ENCODE measurements around the gene CRYBB3. TPM values are rescaled to one million over a fixed set of nuclear protein-coding genes. Genes with fewer than 3 reads are reported as not detected.

CRYBB3 gene
- total RNA-seq, 1 experiment from 2014 or later, result 0.39 TPM

DNA sequence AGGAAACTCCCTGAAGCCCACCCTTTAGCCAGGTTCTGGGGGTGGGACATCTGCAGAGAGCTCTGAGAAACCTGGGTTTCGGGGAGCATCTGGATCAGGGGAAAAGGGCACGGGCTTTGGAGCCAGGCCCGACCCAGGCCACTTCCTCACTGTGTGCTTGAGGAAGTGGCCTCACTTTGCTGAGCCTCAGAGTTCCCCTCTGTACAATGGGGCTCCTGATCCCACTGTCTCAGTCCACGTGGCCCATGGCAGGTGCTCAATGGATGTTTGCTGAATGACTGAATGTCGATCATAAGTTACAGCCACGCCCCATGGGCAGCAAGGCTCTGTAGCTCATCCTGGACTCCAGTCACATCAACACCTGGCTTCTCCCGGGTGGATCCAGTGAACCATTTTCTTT is 1.3 kb downstream of the CRYBB3 start:
- H2BK15ac ChIP-seq (ENCODE audit: low read depth, low read length), result no peak overlapping the region
- no peak overlapping the region for H3K27ac Mint-ChIP-seq
- H3K79me2 ChIP-seq (ENCODE audit: insufficient read depth, low read length), result no peaks in the 10 kb centered on the region
- no peak overlapping the region for H3K4ac ChIP-seq (ENCODE audit: low read depth, low read length)
- H3K4me1 ChIP-seq (ENCODE audit: insufficient read depth, low read length), result no peaks in the 10 kb centered on the region
- no peak overlapping the region for H3K27ac ChIP-seq (ENCODE audit: insufficient read length, low read depth, low read length)
- H2BK5ac ChIP-seq (ENCODE audit: insufficient read length, low read length), result no peak overlapping the region
- no peaks in the 10 kb centered on the region for H3K9me3 ChIP-seq (ENCODE audit: control insufficient read depth, low read depth, low read length)
- no peak for DNase-seq
- H2BK12ac ChIP-seq (ENCODE audit: insufficient read length, low read depth, low read length), result no peak overlapping the region
- no peak overlapping the region for H4K5ac ChIP-seq (ENCODE audit: insufficient read length, low read depth, low read length)
- no peaks in the 10 kb centered on the region for H3K79me1 ChIP-seq (ENCODE audit: insufficient read depth, low read depth, low read length, poor library complexity, severe bottlenecking)
- no peak overlapping the region for H3K14ac ChIP-seq (ENCODE audit: insufficient read depth, low read length)
- no peaks in the 10 kb centered on the region; the same call in 1 of the 2 replicates for H3K27me3 Mint-ChIP-seq (ENCODE audit: low read depth)
- H3K9ac ChIP-seq (ENCODE audit: extremely low read depth, insufficient read length, low read length), result no peak overlapping the region
- TF ChIP-seq, protein P1, sequence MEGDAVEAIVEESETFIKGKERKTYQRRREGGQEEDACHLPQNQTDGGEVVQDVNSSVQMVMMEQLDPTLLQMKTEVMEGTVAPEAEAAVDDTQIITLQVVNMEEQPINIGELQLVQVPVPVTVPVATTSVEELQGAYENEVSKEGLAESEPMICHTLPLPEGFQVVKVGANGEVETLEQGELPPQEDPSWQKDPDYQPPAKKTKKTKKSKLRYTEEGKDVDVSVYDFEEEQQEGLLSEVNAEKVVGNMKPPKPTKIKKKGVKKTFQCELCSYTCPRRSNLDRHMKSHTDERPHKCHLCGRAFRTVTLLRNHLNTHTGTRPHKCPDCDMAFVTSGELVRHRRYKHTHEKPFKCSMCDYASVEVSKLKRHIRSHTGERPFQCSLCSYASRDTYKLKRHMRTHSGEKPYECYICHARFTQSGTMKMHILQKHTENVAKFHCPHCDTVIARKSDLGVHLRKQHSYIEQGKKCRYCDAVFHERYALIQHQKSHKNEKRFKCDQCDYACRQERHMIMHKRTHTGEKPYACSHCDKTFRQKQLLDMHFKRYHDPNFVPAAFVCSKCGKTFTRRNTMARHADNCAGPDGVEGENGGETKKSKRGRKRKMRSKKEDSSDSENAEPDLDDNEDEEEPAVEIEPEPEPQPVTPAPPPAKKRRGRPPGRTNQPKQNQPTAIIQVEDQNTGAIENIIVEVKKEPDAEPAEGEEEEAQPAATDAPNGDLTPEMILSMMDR (conservative IDR thresholded peaks at IDR 0.05), result no peak
- H3K27me3 ChIP-seq (ENCODE audit: insufficient read depth, low read length), result no peaks in the 10 kb centered on the region
- no peak overlapping the region for H2BK20ac ChIP-seq (ENCODE audit: low read depth, low read length, poor library complexity, severe bottlenecking)
- H3K4me3 Mint-ChIP-seq, result no peak overlapping the region
- H4K20me1 ChIP-seq (ENCODE audit: control insufficient read depth, insufficient read depth, insufficient read length), result no peaks in the 10 kb centered on the region
- H2BK120ac ChIP-seq (ENCODE audit: low read depth, low read length, poor library complexity, severe bottlenecking), result no peak overlapping the region
- no peak overlapping the region for H3K18ac ChIP-seq (ENCODE audit: insufficient read length, low read depth, low read length)
- no peak overlapping the region for H2AK5ac ChIP-seq (ENCODE audit: insufficient read length, low read length)
- no peak overlapping the region for H4K91ac ChIP-seq (ENCODE audit: insufficient read length, low read depth, low read length)
- H3K4me2 ChIP-seq (ENCODE audit: insufficient read depth, insufficient read length, low read length), result no peak overlapping the region
- H3K9me3 Mint-ChIP-seq, result no peaks in the 10 kb centered on the region
- H3K23ac ChIP-seq (ENCODE audit: insufficient read length, low read depth, low read length), result no peak overlapping the region
- peaks cover 0 to 5% of the 10 kb centered on the region in 2 experiments; a peak in 1 of 4 replicates for H3K4me1 Mint-ChIP-seq
- no CpG with 5 or more reads among the region's 7 CpGs for WGBS (ENCODE audit: extremely low coverage, insufficient read length, low lambda C conversion rate)
- H3K56ac ChIP-seq (ENCODE audit: insufficient read length, low read depth, low read length), result no peak overlapping the region
- no peak overlapping the region for H4K8ac ChIP-seq (replicated peaks; ENCODE audit: insufficient read length, low read depth, low read length)
- peaks cover 0 to 6% (median 0%) of the 10 kb centered on the region in 3 experiments; a peak in 2 of 7 replicates for H3K36me3 Mint-ChIP-seq (ENCODE audit: insufficient read depth in 1 of 3, low read depth in 3 of 3)
- no peaks in the 10 kb centered on the region for H3K23me2 ChIP-seq (ENCODE audit: insufficient read length, low read depth, low read length, poor library complexity, severe bottlenecking)
- no peak overlapping the region for H3T11ph ChIP-seq (ENCODE audit: low read length)
- no peak overlapping the region for H2AFZ ChIP-seq (ENCODE audit: low read length)

All from H9 (cell line).